Astrocyte (in vitro differentiated cells and primary cell): ENCODE results near the gene UBE4A. TPM values are rescaled to one million over a fixed set of nuclear protein-coding genes. Genes with fewer than 3 reads are reported as not detected.

Experiments
- DNase-seq: peaks from one replicate; pipeline ENCODE4 v3.0.0-alpha.2; 2010; ENCODE audit warnings: low read depth
- FAIRE-seq: peaks from 2 replicates; lab custom pipeline; 2011; peaks lifted over from hg19 to GRCh38; lab: Jason Lieb, UNC
- H2AFZ ChIP-seq: 2 replicates; pipeline ENCODE4 v1.6.0; 2012; ENCODE audit warnings: low read depth, low read length, inconsistent platforms
- H3K27ac ChIP-seq: 2 replicates; pipeline ENCODE4 v1.5.1; 2011; ENCODE audit warnings: low read depth, low read length, inconsistent platforms
- H3K27me3 ChIP-seq: 2 replicates; pipeline ENCODE4 v1.6.0; 2011; ENCODE audit warnings: low read length, inconsistent platforms; ENCODE audit not compliant: insufficient read depth
- H3K36me3 ChIP-seq: 2 replicates; pipeline ENCODE4 v1.5.1; 2011; ENCODE audit warnings: low read length, inconsistent platforms; ENCODE audit not compliant: insufficient read depth
- H3K4me1 ChIP-seq: 2 replicates; pipeline ENCODE4 v1.5.1; 2011; ENCODE audit warnings: low read length, inconsistent platforms; ENCODE audit not compliant: insufficient read depth
- H3K4me2 ChIP-seq: 2 replicates; pipeline ENCODE4 v1.6.0; 2012; ENCODE audit warnings: low read length, inconsistent platforms
- H3K4me3 ChIP-seq: 2 replicates; pipeline ENCODE4 v1.5.1; 2011; ENCODE audit warnings: low read depth, mild to moderate bottlenecking, low read length, inconsistent platforms; ENCODE audit not compliant: insufficient read depth
- H3K79me2 ChIP-seq: 2 replicates; pipeline ENCODE4 v1.6.0; 2012; ENCODE audit warnings: mild to moderate bottlenecking, low read length, inconsistent platforms; ENCODE audit not compliant: insufficient read depth
- H3K9ac ChIP-seq: 2 replicates; pipeline ENCODE4 v1.6.0; 2012; ENCODE audit warnings: mild to moderate bottlenecking, low read length, inconsistent platforms
- H3K9me3 ChIP-seq: 2 replicates; pipeline ENCODE4 v1.5.1; 2012; ENCODE audit warnings: low read depth, mild to moderate bottlenecking, low read length, inconsistent platforms; ENCODE audit not compliant: insufficient read depth
- H4K20me1 ChIP-seq: 2 replicates; pipeline ENCODE4 v1.6.0; 2012; ENCODE audit warnings: low read length, inconsistent platforms; ENCODE audit not compliant: insufficient read depth
- H3K27ac Mint-ChIP-seq: one replicate; pipeline ENCODE4 v1.8.0; 2021; ENCODE audit warnings: mild to moderate bottlenecking, mixed read lengths; ENCODE audit not compliant: unreplicated experiment
- H3K27me3 Mint-ChIP-seq: one replicate; pipeline ENCODE4 v1.8.0; 2021; ENCODE audit warnings: low read depth, mixed read lengths; ENCODE audit not compliant: unreplicated experiment
- H3K36me3 Mint-ChIP-seq: one replicate; pipeline ENCODE4 v1.8.0; 2021; ENCODE audit warnings: low read depth, mixed read lengths; ENCODE audit not compliant: unreplicated experiment
- H3K4me1 Mint-ChIP-seq: one replicate; pipeline ENCODE4 v1.8.0; 2021; ENCODE audit warnings: low read depth, mixed read lengths; ENCODE audit not compliant: unreplicated experiment
- H3K4me3 Mint-ChIP-seq: one replicate; pipeline ENCODE4 v1.8.0; 2021; ENCODE audit warnings: mild to moderate bottlenecking, moderate library complexity, mixed read lengths; ENCODE audit not compliant: unreplicated experiment
- H3K9me3 Mint-ChIP-seq: one replicate; pipeline ENCODE4 v1.8.0; 2021; ENCODE audit warnings: mild to moderate bottlenecking, mixed read lengths; ENCODE audit not compliant: unreplicated experiment
- EZH2 ChIP-seq: IDR thresholded peaks from 2 replicates; pipeline ENCODE4 v1.6.1; 2012; ENCODE audit warnings: mild to moderate bottlenecking, low read length, inconsistent platforms; ENCODE audit not compliant: insufficient read depth
- total RNA-seq: library from RNA; stranded (reverse); gene quantifications from 2 replicates; pipeline ENCODE4 v1.2.1, GENCODE V29; 2021
- TF ChIP-seq, protein P1 (sequence below): IDR thresholded peaks from 2 replicates; pipeline ENCODE4 v1.5.1; 2011; ENCODE audit warnings: low read depth, mild to moderate bottlenecking, inconsistent platforms, low read length, moderate library complexity; ENCODE audit not compliant: insufficient read depth

UBE4A gene
- total RNA-seq, 1 donor from 2014 or later, result 38.8 TPM

GRCh38 chr11:118366287-118366686 is 6.9 kb downstream of the UBE4A start:
- FAIRE-seq (no peak), DNase-seq (no peak)
- peaks cover 9% of the 10 kb centered on the region for H3K36me3 Mint-ChIP-seq
- H3K9me3 ChIP-seq, result no peaks in the 10 kb centered on the region
- H3K27ac ChIP-seq, result no peak overlapping the region
- peaks cover 31% of the 10 kb centered on the region for H3K36me3 ChIP-seq
- no peaks in the 10 kb centered on the region for H3K27me3 Mint-ChIP-seq
- H2AFZ ChIP-seq, result no peak overlapping the region
- H3K4me3 ChIP-seq, result no peak overlapping the region
- no peaks in the 10 kb centered on the region for H3K4me1 ChIP-seq
- peaks cover 6% of the 10 kb centered on the region for H3K4me1 Mint-ChIP-seq
- H4K20me1 ChIP-seq, result peaks cover 23% of the 10 kb centered on the region
- no peak overlapping the region for H3K4me3 Mint-ChIP-seq
- H3K9ac ChIP-seq, result no peak overlapping the region
- TF ChIP-seq EZH2, result no peak
- TF ChIP-seq, protein P1, sequence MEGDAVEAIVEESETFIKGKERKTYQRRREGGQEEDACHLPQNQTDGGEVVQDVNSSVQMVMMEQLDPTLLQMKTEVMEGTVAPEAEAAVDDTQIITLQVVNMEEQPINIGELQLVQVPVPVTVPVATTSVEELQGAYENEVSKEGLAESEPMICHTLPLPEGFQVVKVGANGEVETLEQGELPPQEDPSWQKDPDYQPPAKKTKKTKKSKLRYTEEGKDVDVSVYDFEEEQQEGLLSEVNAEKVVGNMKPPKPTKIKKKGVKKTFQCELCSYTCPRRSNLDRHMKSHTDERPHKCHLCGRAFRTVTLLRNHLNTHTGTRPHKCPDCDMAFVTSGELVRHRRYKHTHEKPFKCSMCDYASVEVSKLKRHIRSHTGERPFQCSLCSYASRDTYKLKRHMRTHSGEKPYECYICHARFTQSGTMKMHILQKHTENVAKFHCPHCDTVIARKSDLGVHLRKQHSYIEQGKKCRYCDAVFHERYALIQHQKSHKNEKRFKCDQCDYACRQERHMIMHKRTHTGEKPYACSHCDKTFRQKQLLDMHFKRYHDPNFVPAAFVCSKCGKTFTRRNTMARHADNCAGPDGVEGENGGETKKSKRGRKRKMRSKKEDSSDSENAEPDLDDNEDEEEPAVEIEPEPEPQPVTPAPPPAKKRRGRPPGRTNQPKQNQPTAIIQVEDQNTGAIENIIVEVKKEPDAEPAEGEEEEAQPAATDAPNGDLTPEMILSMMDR, result no peak
- peaks cover 38% of the 10 kb centered on the region for H3K79me2 ChIP-seq
- H3K27me3 ChIP-seq, result no peaks in the 10 kb centered on the region
- H3K27ac Mint-ChIP-seq, result no peak overlapping the region
- H3K9me3 Mint-ChIP-seq, result no peaks in the 10 kb centered on the region
- no peak overlapping the region for H3K4me2 ChIP-seq

DNA sequence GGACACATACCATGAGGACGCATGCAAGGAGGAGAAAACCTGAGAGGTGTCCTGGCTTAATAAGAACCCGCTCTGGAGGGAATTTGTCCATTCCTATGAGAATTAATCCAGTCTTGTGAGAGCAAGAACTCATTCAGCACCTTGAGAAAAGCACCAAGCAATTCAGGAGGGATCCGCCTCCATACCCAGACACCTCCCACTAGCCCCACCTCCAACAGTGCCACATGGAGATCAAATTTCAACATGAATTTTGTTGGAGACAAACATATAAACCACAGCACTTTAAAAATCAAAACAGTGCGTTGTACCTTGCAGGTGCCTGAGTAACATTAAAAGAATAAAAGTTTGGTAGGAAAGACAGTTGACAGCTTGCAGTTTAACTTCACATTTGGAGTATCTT is 11.4 kb downstream of the UBE4A start:
- no peak overlapping the region for H3K27ac ChIP-seq
- H3K36me3 ChIP-seq, result peaks cover 55% of the 10 kb centered on the region
- no peaks in the 10 kb centered on the region for H3K9me3 Mint-ChIP-seq
- H2AFZ ChIP-seq, result no peak overlapping the region
- no peak overlapping the region for H3K9ac ChIP-seq
- H3K9me3 ChIP-seq, result no peaks in the 10 kb centered on the region
- H3K27me3 Mint-ChIP-seq, result no peaks in the 10 kb centered on the region
- H3K4me3 ChIP-seq, result no peak overlapping the region
- peaks cover 27% of the 10 kb centered on the region for H3K36me3 Mint-ChIP-seq
- no peaks in the 10 kb centered on the region for H3K27me3 ChIP-seq
- DNase-seq, result no peak
- no peak for FAIRE-seq
- TF ChIP-seq, protein P1, result no peak
- TF ChIP-seq EZH2, result no peak
- H3K79me2 ChIP-seq, result no peaks in the 10 kb centered on the region
- H3K27ac Mint-ChIP-seq, result no peak overlapping the region
- H4K20me1 ChIP-seq, result no peaks in the 10 kb centered on the region
- no peaks in the 10 kb centered on the region for H3K4me1 ChIP-seq
- H3K4me2 ChIP-seq, result no peak overlapping the region
- no peaks in the 10 kb centered on the region for H3K4me1 Mint-ChIP-seq
- no peak overlapping the region for H3K4me3 Mint-ChIP-seq

- Mint-ChIP-seq H3K9me3 (no peaks in the 10 kb centered on the region), H3K27me3 (no peaks in the 10 kb centered on the region), H3K27ac (no peak overlapping the region), H3K36me3 (peaks cover 32% of the 10 kb centered on the region), H3K4me3 (no peak overlapping the region), H3K4me1 (no peaks in the 10 kb centered on the region)
- Histone ChIP-seq H3K36me3 (peaks cover 61% of the 10 kb centered on the region), H3K4me3 (no peak overlapping the region), H3K79me2 (no peaks in the 10 kb centered on the region), H3K27ac (no peak overlapping the region), H3K9me3 (no peaks in the 10 kb centered on the region), H3K9ac (no peak overlapping the region), H2AFZ (no peak overlapping the region), H3K4me1 (no peaks in the 10 kb centered on the region), H3K4me2 (no peak overlapping the region), H4K20me1 (no peaks in the 10 kb centered on the region), H3K27me3 (no peaks in the 10 kb centered on the region)
- DNase-seq, result no peak
- FAIRE-seq, result no peak
- TF ChIP-seq, protein P1, result no peak
- TF ChIP-seq EZH2, result no peak
Measured at GRCh38 chr11:118373263-118373662, 13.9 kb downstream of the UBE4A start.
